Neural cell (in vitro differentiated cells): Measurements from ENCODE around the gene DNM3. TPM values are rescaled to one million over a fixed set of nuclear protein-coding genes. Genes with fewer than 3 reads are reported as not detected.

Experiments
- H2AFZ ChIP-seq: fragments of 200-600, 300-800 bp; sonication (generic), shearing (Covaris generic); 2 replicates; pipeline ENCODE4 v1.6.0; 2014; ENCODE audit warnings: low read depth, mild to moderate bottlenecking, antibody characterized with exemption, low read length, moderate library complexity
- H3F3A ChIP-seq: fragments of 200-600 bp; shearing (Covaris generic); 2 replicates; pipeline ENCODE4 v1.6.1; 2016; ENCODE audit warnings: mild to moderate bottlenecking, moderate library complexity, mixed read lengths, antibody characterized with exemption, low read length; ENCODE audit not compliant: insufficient read depth, poor library complexity, severe bottlenecking
- H3K27ac ChIP-seq: fragments of 200-600, 300-800 bp; sonication (generic), shearing (Covaris generic); 2 replicates; pipeline ENCODE4 v1.5.1; 2014; ENCODE audit warnings: mild to moderate bottlenecking, low read length, moderate library complexity
- H3K27me3 ChIP-seq: fragments of 300-800, 200-600 bp; sonication (generic), shearing (Covaris generic); 2 replicates; pipeline ENCODE4 v1.6.0; 2014; ENCODE audit warnings: mild to moderate bottlenecking, low read depth, low read length, moderate library complexity; ENCODE audit not compliant: insufficient read depth
- H3K36me3 ChIP-seq: fragments of 300-800, 200-600 bp; sonication (generic), shearing (Covaris generic); 2 replicates; pipeline ENCODE4 v1.5.1; 2014; ENCODE audit warnings: mild to moderate bottlenecking, antibody characterized with exemption, low read length, moderate library complexity; ENCODE audit not compliant: insufficient read depth
- H3K4me2 ChIP-seq: fragments of 300-800, 200-600 bp; sonication (generic), shearing (Covaris generic); 2 replicates; pipeline ENCODE4 v1.6.0; 2014; ENCODE audit warnings: mild to moderate bottlenecking, low read length
- H3K4me3 ChIP-seq: fragments of 300-800, 200-600 bp; sonication (generic), shearing (Covaris generic); 2 replicates; pipeline ENCODE4 v1.5.1; 2014; ENCODE audit warnings: mild to moderate bottlenecking, low read length, moderate library complexity
- H3K79me2 ChIP-seq: fragments of 200-600 bp; shearing (Covaris generic); replicated peaks from 2 replicates; pipeline ENCODE4 v1.6.0; 2014; ENCODE audit warnings: mild to moderate bottlenecking, low read length, moderate library complexity; ENCODE audit not compliant: insufficient read depth
- H3K9ac ChIP-seq: fragments of 300-800, 200-600 bp; sonication (generic), shearing (Covaris generic); 2 replicates; pipeline ENCODE4 v1.6.1; 2016; ENCODE audit warnings: mild to moderate bottlenecking, low read length, mixed read lengths
- H3K9me2 ChIP-seq: fragments of 200-600 bp; shearing (Covaris generic); 2 replicates; pipeline ENCODE4 v1.6.1; 2016; ENCODE audit warnings: mild to moderate bottlenecking, low read length, mixed read lengths; ENCODE audit not compliant: insufficient read depth
- H3K9me3 ChIP-seq: fragments of 200-600, 300-800 bp; sonication (generic), shearing (Covaris generic); 2 replicates; pipeline ENCODE4 v1.6.1; 2016; ENCODE audit warnings: mild to moderate bottlenecking, mixed run types, low read length, moderate library complexity, mixed read lengths
- H4K20me1 ChIP-seq: fragments of 200-600 bp; shearing (Covaris generic); 2 replicates; pipeline ENCODE4 v1.6.1; 2016; ENCODE audit warnings: mild to moderate bottlenecking, mixed run types; ENCODE audit not compliant: insufficient read depth
- EP300 ChIP-seq: fragments of 450-650 bp; conservative IDR thresholded peaks from 2 replicates; pipeline ENCODE4 v1.6.1; 2014; ENCODE audit warnings: antibody characterized with exemption, mild to moderate bottlenecking, moderate library complexity; ENCODE audit not compliant: poor library complexity, severe bottlenecking
- EZH2 ChIP-seq: fragments of 200-600, 300-800 bp; shearing (Covaris generic), sonication (generic); IDR thresholded peaks from 2 replicates; pipeline ENCODE4 v1.6.1; 2014; ENCODE audit warnings: antibody characterized with exemption, low read length, borderline replicate concordance, mild to moderate bottlenecking; ENCODE audit not compliant: insufficient read depth, poor library complexity, severe bottlenecking
- MXI1 ChIP-seq: fragments of 450-650 bp; conservative IDR thresholded peaks from 2 replicates; pipeline ENCODE4 v1.6.1; 2014; ENCODE audit warnings: antibody characterized with exemption, mild to moderate bottlenecking; ENCODE audit not compliant: poor library complexity, severe bottlenecking
- POLR2AphosphoS5 ChIP-seq: IDR thresholded peaks from 2 replicates; pipeline ENCODE4 v1.6.1; 2012
- RAD21 ChIP-seq: fragments of 450-650 bp; conservative IDR thresholded peaks from 2 replicates; pipeline ENCODE4 v1.6.1; 2014; ENCODE audit warnings: antibody characterized with exemption, mild to moderate bottlenecking, moderate library complexity
- REST ChIP-seq: IDR thresholded peaks from 2 replicates; pipeline ENCODE4 v1.6.1; 2012; ENCODE audit warnings: borderline replicate concordance
- SMC3 ChIP-seq: fragments of 450-650 bp; conservative IDR thresholded peaks from 2 replicates; pipeline ENCODE4 v1.6.1; 2014; ENCODE audit warnings: antibody characterized with exemption, mild to moderate bottlenecking, moderate library complexity; ENCODE audit not compliant: poor library complexity
- TAF1 ChIP-seq: IDR thresholded peaks from 2 replicates; pipeline ENCODE4 v1.6.1; 2012; ENCODE audit warnings: low read depth
- polyA plus RNA-seq: library from polyadenylated mRNA; depleted of rRNA; stranded (reverse); fragments of >200 nt; gene quantifications from 2 replicates; pipeline ENCODE4 v1.2.3, GENCODE V29; 2014
- TF ChIP-seq, protein P1 (sequence below): fragments of 450-650 bp; IDR thresholded peaks from 2 replicates; pipeline ENCODE4 v1.5.1; 2014; ENCODE audit warnings: antibody characterized with exemption, mild to moderate bottlenecking, moderate library complexity; ENCODE audit not compliant: poor library complexity, severe bottlenecking

Gene DNM3
- polyA plus RNA-seq, 1 donor from 2014 or later: 37.1 TPM

- H4K20me1 ChIP-seq: no peaks in the 10 kb centered on the region
- H3K9ac ChIP-seq: no peak overlapping the region
- no peaks in the 10 kb centered on the region for H3K79me2 ChIP-seq
- no peak overlapping the region for H3K4me3 ChIP-seq
- H3F3A ChIP-seq: no peaks in the 10 kb centered on the region
- no peak overlapping the region for H3K4me2 ChIP-seq
- no peaks in the 10 kb centered on the region for H3K9me3 ChIP-seq
- H2AFZ ChIP-seq: no peak overlapping the region
- H3K27me3 ChIP-seq: no peaks in the 10 kb centered on the region
- no peak for TF ChIP-seq POLR2AphosphoS5
- TF ChIP-seq, protein P1, sequence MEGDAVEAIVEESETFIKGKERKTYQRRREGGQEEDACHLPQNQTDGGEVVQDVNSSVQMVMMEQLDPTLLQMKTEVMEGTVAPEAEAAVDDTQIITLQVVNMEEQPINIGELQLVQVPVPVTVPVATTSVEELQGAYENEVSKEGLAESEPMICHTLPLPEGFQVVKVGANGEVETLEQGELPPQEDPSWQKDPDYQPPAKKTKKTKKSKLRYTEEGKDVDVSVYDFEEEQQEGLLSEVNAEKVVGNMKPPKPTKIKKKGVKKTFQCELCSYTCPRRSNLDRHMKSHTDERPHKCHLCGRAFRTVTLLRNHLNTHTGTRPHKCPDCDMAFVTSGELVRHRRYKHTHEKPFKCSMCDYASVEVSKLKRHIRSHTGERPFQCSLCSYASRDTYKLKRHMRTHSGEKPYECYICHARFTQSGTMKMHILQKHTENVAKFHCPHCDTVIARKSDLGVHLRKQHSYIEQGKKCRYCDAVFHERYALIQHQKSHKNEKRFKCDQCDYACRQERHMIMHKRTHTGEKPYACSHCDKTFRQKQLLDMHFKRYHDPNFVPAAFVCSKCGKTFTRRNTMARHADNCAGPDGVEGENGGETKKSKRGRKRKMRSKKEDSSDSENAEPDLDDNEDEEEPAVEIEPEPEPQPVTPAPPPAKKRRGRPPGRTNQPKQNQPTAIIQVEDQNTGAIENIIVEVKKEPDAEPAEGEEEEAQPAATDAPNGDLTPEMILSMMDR: no peak
- TF ChIP-seq SMC3: no peak
- TF ChIP-seq RAD21: no peak
- no peak for TF ChIP-seq MXI1
- no peak for TF ChIP-seq REST
- TF ChIP-seq EZH2: no peak
- TF ChIP-seq TAF1: no peak
- TF ChIP-seq EP300: no peak
- H3K27ac ChIP-seq: no peak overlapping the region
- H3K36me3 ChIP-seq: no peaks in the 10 kb centered on the region
- H3K9me2 ChIP-seq: no peaks in the 10 kb centered on the region
These were observed 445.4 kb downstream of the DNM3 start for GRCh38 chr1:172286629-172287076.

DNA sequence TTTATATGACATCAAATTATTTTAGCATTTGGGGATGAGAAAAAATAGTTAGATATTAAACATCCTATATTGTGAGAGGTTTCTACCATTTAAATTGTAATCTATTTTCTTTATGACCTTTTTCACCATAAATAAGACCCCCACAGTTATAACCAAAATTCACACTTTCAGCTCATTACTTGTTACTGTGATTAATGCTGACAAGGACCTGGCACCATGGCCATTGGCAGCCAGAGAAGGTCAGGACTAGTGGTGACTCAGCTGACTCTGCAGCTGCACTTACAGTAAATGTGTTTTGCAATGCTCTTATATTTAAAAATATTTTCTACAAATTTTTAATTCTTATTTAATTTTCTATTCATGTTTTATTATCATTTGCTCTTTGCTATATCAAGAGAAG lies 445.9 kb downstream of the DNM3 start:
- Histone ChIP-seq H4K20me1 (no peaks in the 10 kb centered on the region), H3K9me3 (no peaks in the 10 kb centered on the region), H3K27ac (no peak overlapping the region), H3K79me2 (no peaks in the 10 kb centered on the region), H3K9me2 (no peaks in the 10 kb centered on the region), H3K4me3 (no peak overlapping the region), H3K27me3 (no peaks in the 10 kb centered on the region), H2AFZ (no peak overlapping the region), H3K9ac (no peak overlapping the region), H3F3A (no peaks in the 10 kb centered on the region), H3K36me3 (no peaks in the 10 kb centered on the region), H3K4me2 (no peak overlapping the region)
- TF ChIP-seq SMC3: no peak
- no peak for TF ChIP-seq MXI1

DNA sequence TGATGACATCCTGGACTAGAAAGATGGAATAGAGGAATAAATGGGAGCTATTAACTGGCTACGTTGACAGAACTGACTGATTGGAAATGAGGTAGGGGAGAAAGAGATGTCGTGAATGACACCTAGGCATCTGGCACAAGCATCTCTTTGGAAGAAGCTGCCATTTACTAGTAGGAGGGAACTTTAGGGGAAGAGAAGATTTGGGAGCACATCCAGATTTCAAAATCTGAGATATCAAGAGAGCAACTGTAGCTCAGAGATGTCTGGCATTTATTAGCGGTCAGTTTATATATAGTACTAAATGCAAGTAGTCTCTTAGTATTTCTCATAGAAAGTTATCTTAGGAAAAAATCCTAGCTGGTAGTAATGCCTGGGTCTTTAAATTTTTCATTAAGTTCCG lies 447.3 kb downstream of the DNM3 start:
- TF ChIP-seq POLR2AphosphoS5: no peak
- no peak for TF ChIP-seq TAF1
- TF ChIP-seq SMC3: no peak
- no peak for TF ChIP-seq MXI1
- TF ChIP-seq, protein P1: no peak
- TF ChIP-seq EZH2: no peak
- no peak for TF ChIP-seq RAD21
- TF ChIP-seq REST: no peak
- TF ChIP-seq EP300: no peak
- H3F3A ChIP-seq: no peaks in the 10 kb centered on the region
- no peak overlapping the region for H3K4me2 ChIP-seq
- H3K9me2 ChIP-seq: no peaks in the 10 kb centered on the region
- H3K27me3 ChIP-seq: no peaks in the 10 kb centered on the region
- H4K20me1 ChIP-seq: no peaks in the 10 kb centered on the region
- H2AFZ ChIP-seq: no peak overlapping the region
- H3K27ac ChIP-seq: no peak overlapping the region
- H3K79me2 ChIP-seq: no peaks in the 10 kb centered on the region
- no peak overlapping the region for H3K4me3 ChIP-seq
- no peaks in the 10 kb centered on the region for H3K9me3 ChIP-seq
- no peak overlapping the region for H3K9ac ChIP-seq
- H3K36me3 ChIP-seq: no peaks in the 10 kb centered on the region
